ENCODE results near the gene DBNDD1. TPM values are rescaled to one million over a fixed set of nuclear protein-coding genes. Genes with fewer than 3 reads are reported as not detected.
A peak's percentile ranks its signal among the peaks of the same experiment; 100 is the strongest.

DBNDD1 gene
- total and polyA plus RNA-seq, 2 experiments from 2014 or later: 63.3 to 90.8 TPM

GRCh38 chr16:90019543-90020259 is 445 bp upstream of the DBNDD1 start:
- peak overlapping the region; percentile 93 for H3K27ac ChIP-seq (ENCODE audit: low read depth)
- H3K27ac Mint-ChIP-seq: peak overlapping the region; percentile 97
- H4K20me1 ChIP-seq (replicated peaks; ENCODE audit: insufficient read depth): peaks cover 12% of the 10 kb centered on the region
- no peaks in the 10 kb centered on the region for H3K36me3 ChIP-seq (ENCODE audit: insufficient read depth)
- H3F3A ChIP-seq (replicated peaks; ENCODE audit: low read depth): peaks cover 41% of the 10 kb centered on the region
- H3K4me3 ChIP-seq: peak overlapping the region; percentile 60
- peak overlapping the region; percentile 94 for H2AFZ ChIP-seq
- DNase-seq (ENCODE audit: low spot score): peak; percentile 86
- peaks cover 26% of the 10 kb centered on the region for H3K4me1 Mint-ChIP-seq
- H3K36me3 Mint-ChIP-seq (ENCODE audit: low read depth): peaks cover 11% of the 10 kb centered on the region
- peaks cover 18% of the 10 kb centered on the region for H3K27me3 Mint-ChIP-seq (ENCODE audit: insufficient read depth, low read depth, poor library complexity)
- H3K27me3 ChIP-seq (ENCODE audit: insufficient read depth): no peaks in the 10 kb centered on the region
- peaks cover 3% of the 10 kb centered on the region; the same call in 1 of the 3 replicates for H3K9me3 Mint-ChIP-seq
- H3K4me3 Mint-ChIP-seq: peak overlapping the region; percentile 79
- no peaks in the 10 kb centered on the region for H3K9me2 ChIP-seq (ENCODE audit: insufficient read depth)
- TF ChIP-seq CTCF (conservative IDR thresholded peaks at IDR 0.05; ENCODE audit: low read depth in 2 of 2) (peak; percentile 24 to 53; a peak in 3 of 4 replicates), ETS1 (IDR thresholded peaks at IDR 0.05) (no peak), JUNB (IDR thresholded peaks at IDR 0.05; ENCODE audit: unreplicated experiment) (no peak), REST (IDR thresholded peaks at IDR 0.05; ENCODE audit: unreplicated experiment) (no peak), ZNF331 (CRISPR knock-in tag; IDR thresholded peaks at IDR 0.05; ENCODE audit: low read depth) (no peak), EZH2 (IDR thresholded peaks at IDR 0.05; ENCODE audit: low read depth, unreplicated experiment) (no peak), ZNF114 (CRISPR knock-in tag; IDR thresholded peaks at IDR 0.05) (no peak), POLR2AphosphoS5 (IDR thresholded peaks at IDR 0.05; ENCODE audit: low read depth) (peak; percentile 53), STAT1 (IDR thresholded peaks at IDR 0.05; ENCODE audit: unreplicated experiment) (no peak), ZNF462 (CRISPR knock-in tag; IDR thresholded peaks at IDR 0.05) (no peak), NANOG (IDR thresholded peaks at IDR 0.05; ENCODE audit: borderline replicate concordance) (no peak), CREB1 (CRISPR knock-in tag; IDR thresholded peaks at IDR 0.05; ENCODE audit: low read depth) (peak; percentile 64; the same call in 1 of the 2 replicates), EZH2phosphoT487 (IDR thresholded peaks at IDR 0.05; ENCODE audit: unreplicated experiment) (no peak)
- H3K4me2 ChIP-seq: peak overlapping the region; percentile 83
- peaks cover 25% of the 10 kb centered on the region for H3K79me2 ChIP-seq (replicated peaks; ENCODE audit: insufficient read depth)
- H3K4me1 ChIP-seq (ENCODE audit: insufficient read depth): peaks cover 31% of the 10 kb centered on the region
- ATAC-seq: peak; percentile 40
